BLaER1 (cell line): Measurements from ENCODE around the gene AQP6.
"Not testable (repeated sequence)": the region's sequence is repeated elsewhere in the genome, so short reads cannot be mapped to it uniquely, and the experiment has no call there.

Source experiments
- H3K27ac ChIP-seq: shearing (Covaris generic); formaldehyde crosslinking; 2 replicates; pipeline ENCODE4 v1.8.1; 2022
- H3K27me3 ChIP-seq: shearing (Covaris generic); formaldehyde crosslinking; 2 replicates; pipeline ENCODE4 v1.8.1; 2022
- H3K36me3 ChIP-seq: shearing (Covaris generic); formaldehyde crosslinking; 2 replicates; pipeline ENCODE4 v1.8.1; 2022
- H3K4me1 ChIP-seq: shearing (Covaris generic); formaldehyde crosslinking; 2 replicates; pipeline ENCODE4 v1.8.1; 2022
- H3K4me2 ChIP-seq: shearing (Covaris generic); formaldehyde crosslinking; 2 replicates; pipeline ENCODE4 v1.8.1; 2022
- H3K4me3 ChIP-seq: shearing (Covaris generic); formaldehyde crosslinking; 2 replicates; pipeline ENCODE4 v1.8.1; 2022
- H3K9ac ChIP-seq: shearing (Covaris generic); formaldehyde crosslinking; 2 replicates; pipeline ENCODE4 v1.8.1; 2022
- H3K9me3 ChIP-seq: shearing (Covaris generic); formaldehyde crosslinking; 2 replicates; pipeline ENCODE4 v1.8.1; 2022
- H4K20me1 ChIP-seq: shearing (Covaris generic); formaldehyde crosslinking; 2 replicates; pipeline ENCODE4 v1.8.1; 2022
- Cebpa-rat ChIP-seq: shearing (Covaris generic); IDR thresholded peaks from 2 replicates; pipeline ENCODE4 v1.8.1; 2022

AQP6 gene

GRCh38 chr12:49987625-49988303 is 15.0 kb downstream of the AQP6 start:
- Histone ChIP-seq H3K27ac (no peak overlapping the region), H3K4me3 (no peak overlapping the region), H3K36me3 (peaks cover 85% of the 10 kb centered on the region), H3K27me3 (no peaks in the 10 kb centered on the region), H3K4me1 (0 out of 2 replicates have a peak, but pooled peaks cover under 1% of the 10 kb centered on the region), H4K20me1 (no peaks in the 10 kb centered on the region), H3K9ac (no peak overlapping the region), H3K9me3 (no peaks in the 10 kb centered on the region), H3K4me2 (no peak overlapping the region)
- no peak for TF ChIP-seq Cebpa-rat

- not testable (repeated sequence) for H3K9me3 ChIP-seq, H3K9ac ChIP-seq, H3K27me3 ChIP-seq, H3K4me1 ChIP-seq, H3K27ac ChIP-seq, H3K4me3 ChIP-seq, H4K20me1 ChIP-seq, H3K4me2 ChIP-seq
- H3K36me3 ChIP-seq: peaks cover 98% of the 10 kb centered on the region
Observed at GRCh38 chr12:49989400-49989799, 16.7 kb downstream of the AQP6 start.

GRCh38 chr12:49990273-49990672 is 17.5 kb downstream of the AQP6 start:
- no peak overlapping the region for H3K9ac ChIP-seq
- no peaks in the 10 kb centered on the region for H3K27me3 ChIP-seq
- no peak for TF ChIP-seq Cebpa-rat
- H3K4me1 ChIP-seq: no peaks in the 10 kb centered on the region
- no peaks in the 10 kb centered on the region for H4K20me1 ChIP-seq
- no peaks in the 10 kb centered on the region for H3K9me3 ChIP-seq
- H3K4me3 ChIP-seq: no peak overlapping the region
- no peak overlapping the region for H3K27ac ChIP-seq
- H3K36me3 ChIP-seq: peaks cover 98% of the 10 kb centered on the region
- H3K4me2 ChIP-seq: no peak overlapping the region

GRCh38 chr12:49998453-49998852 is 25.7 kb downstream of the AQP6 start:
- Histone ChIP-seq H3K27ac (no peak overlapping the region), H3K9me3 (no peaks in the 10 kb centered on the region), H3K4me3 (no peak overlapping the region), H3K4me1 (no peaks in the 10 kb centered on the region), H3K4me2 (no peak overlapping the region), H3K9ac (no peak overlapping the region), H3K36me3 (peaks cover 100% of the 10 kb centered on the region), H3K27me3 (no peaks in the 10 kb centered on the region), H4K20me1 (no peaks in the 10 kb centered on the region; the same call in 1 of the 2 replicates)
- no peak for TF ChIP-seq Cebpa-rat

- Histone ChIP-seq H3K4me2 (no peak overlapping the region), H3K27ac (no peak overlapping the region), H3K9ac (no peak overlapping the region), H3K27me3 (no peaks in the 10 kb centered on the region), H3K4me1 (peaks cover 25% of the 10 kb centered on the region), H3K4me3 (no peak overlapping the region), H3K36me3 (peaks cover 87% of the 10 kb centered on the region), H4K20me1 (peaks cover 39% of the 10 kb centered on the region), H3K9me3 (no peaks in the 10 kb centered on the region)
- no peak for TF ChIP-seq Cebpa-rat
Observed at GRCh38 chr12:50003595-50003994, 30.8 kb downstream of the AQP6 start.

GRCh38 chr12:50004696-50005095 is 31.9 kb downstream of the AQP6 start:
- no peak for TF ChIP-seq Cebpa-rat
- H3K27me3 ChIP-seq: no peaks in the 10 kb centered on the region
- peaks cover 87% of the 10 kb centered on the region for H3K36me3 ChIP-seq
- H3K4me3 ChIP-seq: no peak overlapping the region
- peaks cover 50% of the 10 kb centered on the region for H4K20me1 ChIP-seq
- no peak overlapping the region for H3K4me2 ChIP-seq
- H3K9me3 ChIP-seq: no peaks in the 10 kb centered on the region
- no peak overlapping the region for H3K9ac ChIP-seq
- H3K4me1 ChIP-seq: peaks cover 29% of the 10 kb centered on the region
- H3K27ac ChIP-seq: no peak overlapping the region

- Histone ChIP-seq H3K27ac (no peak overlapping the region), H3K9ac (no peak overlapping the region)
- TF ChIP-seq Cebpa-rat: no peak
Observed at GRCh38 chr12:50005175-50005574, 32.4 kb downstream of the AQP6 start.

GRCh38 chr12:50006280-50006679 is 33.5 kb downstream of the AQP6 start:
- Histone ChIP-seq H3K4me1 (peaks cover 29% of the 10 kb centered on the region), H3K9me3 (no peaks in the 10 kb centered on the region), H3K9ac (no peak overlapping the region), H4K20me1 (peaks cover 51% of the 10 kb centered on the region), H3K4me2 (peak overlapping the region; percentile 66; the same call in 1 of the 2 replicates), H3K27ac (no peak overlapping the region), H3K27me3 (no peaks in the 10 kb centered on the region), H3K36me3 (peaks cover 86% of the 10 kb centered on the region), H3K4me3 (no peak overlapping the region)
- no peak for TF ChIP-seq Cebpa-rat

More at GRCh38 chr12:50005175-50005574, 32.4 kb downstream of the AQP6 start:
- H3K4me3 ChIP-seq: no peak overlapping the region
- no peak overlapping the region for H3K4me2 ChIP-seq
- H3K4me1 ChIP-seq: peaks cover 29% of the 10 kb centered on the region
- H3K27me3 ChIP-seq: no peaks in the 10 kb centered on the region
- H4K20me1 ChIP-seq: peaks cover 51% of the 10 kb centered on the region
- H3K36me3 ChIP-seq: peaks cover 86% of the 10 kb centered on the region
- no peaks in the 10 kb centered on the region for H3K9me3 ChIP-seq

- Histone ChIP-seq H3K27ac (no peak overlapping the region), H4K20me1 (peaks cover 51% of the 10 kb centered on the region), H3K36me3 (peaks cover 86% of the 10 kb centered on the region), H3K4me2 (peak overlapping the region; percentile 66), H3K9me3 (no peaks in the 10 kb centered on the region), H3K4me1 (peaks cover 29% of the 10 kb centered on the region), H3K27me3 (no peaks in the 10 kb centered on the region), H3K9ac (peak overlapping the region; percentile 21; the same call in 1 of the 2 replicates), H3K4me3 (no peak overlapping the region)
- no peak for TF ChIP-seq Cebpa-rat
Observed at GRCh38 chr12:50006754-50007442, 34.2 kb downstream of the AQP6 start.

GRCh38 chr12:50013361-50014147 is 40.8 kb downstream of the AQP6 start:
- Histone ChIP-seq H3K36me3 (peaks cover 83% of the 10 kb centered on the region), H3K4me2 (peak overlapping the region; percentile 32; the same call in 1 of the 2 replicates), H3K27ac (no peak overlapping the region)

More at GRCh38 chr12:50013361-50014147, 40.8 kb downstream of the AQP6 start:
- peaks cover 26% of the 10 kb centered on the region for H3K4me1 ChIP-seq
- H3K4me3 ChIP-seq: no peak overlapping the region
- no peak for TF ChIP-seq Cebpa-rat
- H3K27me3 ChIP-seq: no peaks in the 10 kb centered on the region
- H4K20me1 ChIP-seq: peaks cover 62% of the 10 kb centered on the region
- no peak overlapping the region for H3K9ac ChIP-seq
- no peaks in the 10 kb centered on the region for H3K9me3 ChIP-seq
